Prostate gland (tissue), 2 donors: ENCODE measurements around the gene CPED1.

ENCODE experiments used
- CTCF ChIP-seq, 4 experiments: fragments of 200-600 bp in 2 of 4; fragments of 450-650 bp in 2 of 4; sonication (generic) in 2 of 4; IDR thresholded peaks; 1 replicate in 3 of 4; 2 replicates in 1 of 4; pipeline ENCODE4 v1.5.1; 2016 to 2019; ENCODE audit warnings: antibody characterized with exemption in 4 of 4, mild to moderate bottlenecking in 2 of 4, moderate library complexity in 2 of 4
- POLR2A ChIP-seq: fragments of 450-650 bp; IDR thresholded peaks from one replicate; pipeline ENCODE4 v1.6.1; 2016; ENCODE audit warnings: antibody characterized with exemption, mild to moderate bottlenecking
- POLR2AphosphoS5 ChIP-seq: sonication (generic); formaldehyde crosslinking; IDR thresholded peaks from one replicate; pipeline ENCODE4 v1.6.1; 2017; ENCODE audit warnings: antibody characterized with exemption

- TF ChIP-seq POLR2A = no peak
- no peak for TF ChIP-seq POLR2AphosphoS5
- TF ChIP-seq CTCF (IDR thresholded peaks at IDR 0.05) = no peak
Measured at GRCh38 chr7:121042899-121043298, 54.4 kb downstream of the CPED1 start.
